ENCODE data around the gene ABHD16B.

ABHD16B gene

GRCh38 chr20:63895952-63896263 is 34.6 kb downstream of the ABHD16B start:
- no peak for DNase-seq (ENCODE audit: low spot score)

- no peak for DNase-seq (ENCODE audit: low spot score)
These were observed 35.2 kb downstream of the ABHD16B start for GRCh38 chr20:63896264-63897105.

- DNase-seq (ENCODE audit: low spot score): no peak
These were observed 36.8 kb downstream of the ABHD16B start for GRCh38 chr20:63897978-63898561.

GRCh38 chr20:63898882-63899558 is 37.7 kb downstream of the ABHD16B start:
- DNase-seq (ENCODE audit: low spot score): no peak

- DNase-seq (ENCODE audit: low spot score): no peak
These were observed 39.1 kb downstream of the ABHD16B start for GRCh38 chr20:63900413-63900812.

- DNase-seq (ENCODE audit: low spot score): no peak
These were observed 42.7 kb downstream of the ABHD16B start for GRCh38 chr20:63903796-63904561.

GRCh38 chr20:63908008-63908682 is 46.8 kb downstream of the ABHD16B start:
- no peak for DNase-seq (ENCODE audit: low spot score)

GRCh38 chr20:63911176-63911575 is 49.9 kb downstream of the ABHD16B start:
- no peak for DNase-seq (ENCODE audit: low spot score)

Data from ecto neural progenitor cell (in vitro differentiated cells).